HG03196 (cell line): ENCODE measurements around the gene ZBTB43.

Source experiments
- ATAC-seq: cut with Tn5 transposase; IDR thresholded peaks from one replicate; pipeline ENCODE4 v1.9.1; 2021; ENCODE audit not compliant: unreplicated experiment

The ZBTB43 gene

DNA sequence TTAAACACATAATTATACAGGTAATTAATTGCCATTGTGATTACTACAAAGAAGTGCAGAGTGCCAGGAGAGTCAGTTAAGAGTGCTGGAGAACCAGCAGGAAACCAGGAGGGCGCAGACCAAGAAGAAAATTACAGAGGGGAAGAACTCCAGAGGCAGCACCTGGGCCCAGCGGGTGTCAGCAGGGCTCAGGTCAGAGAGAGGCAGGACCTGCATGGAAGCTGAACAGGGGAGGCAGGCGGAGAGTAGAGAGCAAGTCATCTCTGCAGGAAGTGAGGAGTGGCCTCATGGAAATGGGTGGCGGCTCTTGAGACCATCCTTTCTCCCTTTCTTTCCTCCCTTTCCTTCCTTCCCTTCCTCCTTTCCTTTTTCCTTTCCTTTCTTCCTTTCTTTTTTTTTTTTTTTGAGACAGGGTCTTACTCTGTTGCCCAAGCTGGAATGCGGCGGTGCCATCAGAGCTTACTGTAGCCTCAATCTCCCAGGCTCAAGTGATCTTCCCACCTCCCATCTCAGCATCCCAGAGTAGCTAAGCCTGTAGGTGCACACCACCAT, 51.6 kb downstream of the ZBTB43 start:
- no peak for ATAC-seq

DNA sequence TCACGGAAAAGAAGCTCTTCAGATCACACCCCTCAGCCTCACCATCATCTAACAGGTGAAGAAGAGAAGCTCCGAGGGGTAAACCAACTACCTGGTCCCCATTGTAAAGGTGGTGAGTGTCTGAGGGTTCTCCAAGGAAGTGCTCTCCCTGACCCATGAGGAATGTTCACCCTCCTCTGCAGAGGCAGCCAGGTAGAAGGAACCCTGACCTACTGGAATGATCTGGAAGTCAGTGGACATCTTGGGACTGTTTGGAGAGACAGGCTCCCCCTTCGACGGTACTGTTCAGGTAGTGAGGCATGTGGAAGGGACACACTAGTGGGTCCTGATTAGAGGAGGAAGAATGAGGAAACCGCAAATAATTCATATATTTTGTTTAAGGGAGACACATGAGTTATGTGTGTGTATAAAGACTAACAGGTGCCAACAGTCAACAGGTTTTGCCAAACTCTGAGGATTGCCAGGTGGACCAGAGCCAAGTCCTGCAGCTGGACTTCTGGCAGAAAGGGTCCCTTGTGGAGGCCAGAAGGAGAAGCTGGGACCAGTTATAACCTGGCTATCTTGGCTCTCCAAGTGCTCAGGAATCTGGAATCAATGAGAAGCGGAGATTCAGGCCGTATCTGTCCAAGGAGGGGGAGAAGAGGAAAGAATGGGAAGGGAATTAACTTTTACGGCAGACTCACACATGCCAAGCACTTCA, 52.6 kb downstream of the ZBTB43 start:
- no peak for ATAC-seq

DNA sequence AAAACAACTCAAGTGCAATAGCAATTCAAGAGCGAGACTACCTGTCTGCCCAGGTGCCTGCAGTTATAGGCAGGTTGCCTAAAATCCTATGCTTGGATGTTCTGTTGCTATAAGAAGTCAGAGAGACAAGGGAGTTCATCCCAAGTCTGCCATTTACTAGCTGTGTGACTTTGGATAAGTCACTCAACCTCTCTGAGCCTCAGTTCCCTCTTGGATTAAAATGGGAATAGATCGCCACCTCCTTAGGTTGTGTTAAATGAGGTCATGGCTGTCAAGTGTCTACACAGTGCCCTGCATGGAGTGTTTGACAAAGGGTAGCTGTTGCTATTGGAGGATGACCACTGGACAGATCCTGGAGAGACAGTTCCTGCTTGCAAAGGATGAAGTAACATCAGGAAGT, 54.3 kb downstream of the ZBTB43 start:
- no peak for ATAC-seq

DNA sequence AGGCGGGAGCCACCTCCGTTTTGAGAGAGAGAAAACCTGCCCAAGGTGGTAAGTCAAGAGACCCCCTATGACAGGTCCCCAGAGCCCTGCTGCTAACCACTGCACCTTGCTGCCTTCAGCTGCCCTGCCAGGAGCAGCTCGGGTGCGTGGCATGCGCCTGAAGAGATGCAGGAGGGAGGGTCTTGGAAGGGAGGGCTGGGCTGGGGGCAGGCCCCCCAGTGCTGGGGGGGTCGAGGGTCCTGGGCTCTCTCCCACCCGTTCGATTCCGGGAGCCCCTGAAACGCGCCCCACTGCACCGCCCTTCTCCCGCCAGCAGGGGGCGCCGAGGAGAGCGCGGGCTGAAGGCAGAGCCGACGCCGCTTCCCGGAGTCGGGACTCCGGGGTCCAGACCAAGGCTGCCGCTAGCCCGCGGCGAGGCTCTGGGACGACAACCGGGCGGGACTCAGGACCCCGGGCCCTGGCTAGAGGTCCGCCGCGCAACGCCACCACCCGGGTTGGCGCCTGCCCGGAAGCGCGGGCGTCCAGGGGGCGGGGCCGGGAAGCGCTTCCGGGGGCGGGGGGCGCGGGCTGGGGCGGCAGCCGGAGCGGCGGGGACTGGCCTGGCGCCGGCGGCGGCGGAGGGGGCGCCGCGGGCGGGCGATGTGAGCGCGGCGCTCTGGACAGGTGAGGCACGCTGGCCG, 55.4 kb downstream of the ZBTB43 start, which contains the start of gene ZBTB34:
Gene ZBTB34, plus strand, starts transcription at position 563 of the 680 bp plus-strand sequence. CDS start 18,761 bp downstream, outside the sequence.
- ATAC-seq, result peak; percentile 66

DNA sequence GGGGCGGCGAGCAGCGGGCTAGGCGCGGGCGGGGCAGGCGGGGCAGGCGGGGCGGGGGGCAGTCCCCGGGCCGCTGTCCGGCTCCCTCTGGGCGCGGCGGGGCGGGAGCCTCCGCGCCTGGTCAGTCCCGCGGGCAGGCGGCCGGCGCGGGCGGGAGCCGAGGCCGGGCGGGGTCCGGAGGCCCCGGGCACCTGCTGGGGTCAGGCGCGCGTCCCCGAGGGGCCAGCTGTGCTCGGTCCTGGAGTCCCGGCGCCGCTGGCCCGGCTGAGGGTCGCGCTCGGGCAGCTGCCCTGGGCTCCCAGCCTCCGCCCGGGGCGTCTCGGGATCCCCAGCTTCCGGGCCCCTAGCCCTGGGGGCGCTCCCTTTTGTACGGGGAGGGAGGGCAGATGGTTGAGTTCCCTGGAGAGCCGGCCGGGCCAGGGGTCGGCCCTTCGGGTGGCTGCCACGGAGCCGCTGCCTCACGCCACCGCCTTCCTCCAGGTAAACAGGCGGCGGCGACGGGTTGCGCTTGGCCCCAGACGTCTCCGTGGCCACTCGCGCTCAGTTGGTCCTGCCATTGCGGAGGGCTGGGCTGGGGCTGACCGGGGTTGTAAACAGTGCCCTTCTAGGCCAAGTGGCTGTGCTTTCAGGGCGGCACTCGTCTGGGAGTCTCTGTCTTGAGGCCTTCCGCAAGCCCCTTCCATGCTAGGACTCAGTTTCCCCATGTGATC, 56.1 kb downstream of the ZBTB43 start:
- peak; percentile 18 for ATAC-seq

DNA sequence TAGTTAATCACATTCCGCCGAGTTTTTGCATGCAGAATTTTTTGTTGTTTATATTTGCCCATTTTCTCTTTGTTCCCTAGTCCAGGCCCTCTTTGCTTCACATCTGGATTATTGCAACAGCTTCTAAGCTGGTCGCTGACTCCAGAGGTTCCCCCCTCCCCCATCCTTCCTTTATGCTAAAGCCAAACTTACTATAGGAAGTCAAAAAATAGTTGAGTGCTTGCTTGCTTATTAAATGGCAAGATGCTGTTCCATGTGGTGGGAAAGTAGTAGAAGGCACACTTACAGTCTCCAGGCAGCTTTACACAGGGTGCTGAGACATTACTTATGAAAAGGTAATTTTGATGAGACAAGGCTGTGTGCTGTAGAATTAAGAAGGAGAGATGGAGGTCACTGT, 56.9 kb downstream of the ZBTB43 start:
- ATAC-seq, result no peak

DNA sequence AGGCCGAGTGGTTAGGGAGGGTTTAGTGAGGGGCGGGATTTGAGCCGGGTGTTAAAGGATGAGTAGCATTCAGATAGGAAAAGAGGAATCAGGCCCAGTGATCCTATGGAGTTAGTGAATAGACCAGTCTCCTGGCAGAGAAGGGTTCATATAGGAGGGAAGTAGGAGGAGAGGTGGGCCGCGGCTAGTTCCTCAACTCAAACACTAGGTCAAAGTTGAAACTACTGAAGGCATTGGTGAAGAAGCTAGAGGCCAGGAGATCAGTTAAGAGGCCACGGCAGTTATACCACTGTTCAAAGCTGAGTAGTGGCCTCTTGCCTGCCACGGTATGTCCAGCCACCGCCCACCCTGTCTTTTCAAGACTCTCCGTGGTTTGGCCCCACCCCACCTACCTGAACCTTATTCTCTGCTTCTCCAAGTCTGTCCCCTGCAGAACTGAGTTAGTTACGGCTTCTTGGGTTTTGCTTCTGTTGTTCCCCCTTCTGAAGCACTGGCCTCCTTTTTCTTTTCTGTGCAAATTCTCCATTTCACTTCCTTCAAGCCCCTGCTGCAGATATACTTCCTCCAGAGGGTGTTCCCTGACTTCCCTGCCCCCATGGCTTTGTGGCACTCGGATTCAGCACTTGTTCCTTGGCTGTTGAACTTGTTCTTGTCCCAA, 57.4 kb downstream of the ZBTB43 start:
- no peak for ATAC-seq

DNA sequence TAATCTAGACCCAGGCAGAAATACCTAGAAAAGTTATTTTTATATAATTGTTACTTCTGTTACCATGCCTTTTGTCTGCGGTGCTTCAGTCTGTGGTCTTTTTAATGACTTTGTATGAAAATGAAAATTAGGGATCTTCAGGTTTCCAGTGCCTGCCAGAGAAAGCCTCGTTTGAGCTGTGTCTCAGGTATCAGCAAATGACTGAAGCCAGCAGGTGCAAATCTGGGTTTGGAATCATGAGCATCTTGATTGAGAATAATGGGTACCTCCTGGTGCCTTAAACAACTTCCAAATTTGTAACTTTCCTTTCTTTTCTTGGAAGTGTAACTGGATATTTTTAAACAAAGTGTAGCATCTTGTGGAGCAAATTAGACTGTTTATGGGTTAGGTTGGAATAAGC, 59.9 kb downstream of the ZBTB43 start:
- ATAC-seq, result no peak

DNA sequence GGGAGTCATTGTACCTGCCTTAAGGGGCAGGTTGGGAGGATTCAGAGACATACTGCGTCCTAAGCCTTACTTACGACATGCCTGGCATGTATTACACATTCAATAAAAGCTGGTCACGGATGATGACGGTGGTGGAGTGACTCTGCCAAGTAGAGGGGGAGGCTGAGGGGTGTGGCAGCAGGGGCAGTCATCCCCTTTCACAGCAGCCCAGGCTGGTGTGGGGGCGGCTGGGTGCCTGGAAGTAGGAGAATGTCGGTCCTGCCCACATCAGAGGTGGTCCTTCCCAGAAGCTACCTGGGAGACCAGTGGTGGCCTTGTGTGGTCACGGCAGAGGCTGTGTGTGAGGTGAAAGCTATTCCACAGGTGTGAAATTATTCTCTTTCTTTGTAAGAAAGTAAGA, 64.5 kb downstream of the ZBTB43 start:
- no peak for ATAC-seq

DNA sequence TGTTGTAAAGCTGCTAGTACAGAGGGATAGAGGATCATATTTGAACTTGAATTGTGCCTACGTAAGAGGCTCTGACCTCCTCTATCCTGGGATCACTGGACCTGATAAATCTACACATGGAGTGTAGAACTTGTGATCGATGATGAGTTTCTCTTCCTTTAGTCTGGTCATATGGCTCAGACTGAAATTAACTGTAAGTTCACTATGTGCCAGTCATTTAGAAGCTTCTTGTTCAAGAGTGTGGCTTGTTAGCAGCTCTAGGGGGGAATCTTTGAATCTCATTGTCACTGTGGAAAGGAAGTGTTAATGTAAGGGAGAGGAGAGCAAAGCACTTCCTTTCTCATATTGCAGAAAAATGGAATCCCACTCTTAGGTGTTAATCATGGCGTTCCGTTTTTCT, 67.7 kb downstream of the ZBTB43 start:
- ATAC-seq, result no peak

DNA sequence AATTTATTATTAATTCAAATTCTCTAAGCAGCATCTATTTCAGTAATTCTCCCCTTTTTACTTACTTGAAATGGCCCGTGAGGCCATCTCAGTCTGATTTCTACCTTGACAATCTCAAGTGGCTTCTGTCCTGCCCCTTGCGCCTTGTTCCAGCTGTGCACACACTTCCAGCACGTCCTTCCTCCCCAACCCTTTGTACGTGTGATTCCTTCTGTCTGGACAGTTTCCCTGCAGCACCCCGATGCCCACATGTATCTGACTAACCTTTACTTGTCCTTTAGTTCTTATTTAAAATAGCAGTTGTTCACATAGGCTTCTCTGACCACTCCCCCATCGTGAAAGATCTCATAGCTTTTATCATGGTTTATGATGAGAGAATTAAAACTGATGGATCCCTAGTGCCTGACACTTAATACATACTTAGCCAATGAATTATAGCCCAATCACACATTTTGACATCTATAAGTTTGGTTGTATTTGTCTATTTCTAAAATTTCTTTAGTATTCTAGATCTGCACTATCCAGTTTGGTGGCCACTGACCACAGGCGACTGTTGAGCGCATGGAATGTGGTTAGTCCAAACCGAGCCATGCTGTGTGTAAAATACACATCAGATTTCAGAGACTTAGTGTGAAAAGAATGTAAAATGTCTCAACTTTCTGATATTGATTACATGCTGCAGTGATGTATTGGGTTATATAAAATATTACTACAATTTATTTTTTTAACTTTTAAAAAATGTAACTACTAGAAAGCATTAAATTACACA, 69.9 kb downstream of the ZBTB43 start:
- ATAC-seq, result no peak

DNA sequence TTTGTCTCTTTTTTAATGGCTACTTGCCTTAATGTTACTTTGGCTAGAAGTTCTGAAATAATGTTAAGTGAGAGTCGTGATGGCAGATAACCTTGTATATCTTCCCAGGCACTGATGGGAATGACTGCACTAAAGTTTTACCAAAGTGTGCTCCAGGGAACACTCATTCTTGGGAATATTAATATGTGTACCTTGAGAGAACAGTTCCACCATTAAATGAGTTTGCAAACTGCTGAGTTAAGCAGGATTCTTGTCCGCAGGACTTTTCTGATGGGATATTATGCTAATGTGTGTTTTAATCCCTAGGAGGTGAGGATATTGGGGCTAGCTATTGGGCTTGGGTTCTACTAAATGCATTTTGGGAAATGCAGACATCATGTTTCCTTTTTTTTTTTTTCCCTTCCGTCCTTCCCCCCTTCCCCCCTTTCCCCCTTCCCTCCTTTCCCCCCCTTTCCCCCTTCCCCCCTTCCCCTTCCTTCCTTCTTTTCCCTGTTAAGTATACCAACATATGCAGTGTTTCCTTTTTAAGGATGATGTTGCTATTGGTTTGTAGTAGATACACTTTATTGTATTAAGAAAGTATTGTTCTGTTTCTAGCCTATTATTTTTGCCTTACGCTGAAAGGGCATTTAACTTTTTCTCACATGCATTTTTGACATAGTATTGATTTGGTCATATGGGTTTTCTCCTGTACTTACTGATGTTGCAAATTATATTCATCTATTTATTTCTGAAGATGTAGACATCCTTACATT, 71.1 kb downstream of the ZBTB43 start:
- ATAC-seq, result no peak

DNA sequence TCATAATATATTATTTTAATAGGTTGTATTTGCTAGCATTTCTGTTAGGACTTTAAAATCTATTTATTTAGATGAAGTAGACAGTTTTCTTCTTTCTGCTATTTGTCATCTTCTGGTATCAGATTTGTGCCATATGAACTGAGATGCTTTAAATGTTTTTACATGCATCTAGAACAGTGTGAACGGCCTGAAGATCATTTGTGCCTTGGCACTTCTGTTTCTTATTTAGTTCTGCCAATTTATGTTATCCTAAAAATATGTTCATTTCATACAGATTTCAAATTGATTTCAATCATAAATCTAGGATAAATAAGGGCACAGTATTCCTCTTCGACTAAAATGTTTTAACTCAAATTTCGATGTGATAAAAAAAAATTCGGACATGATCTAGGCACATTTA, 71.7 kb downstream of the ZBTB43 start:
- no peak for ATAC-seq

DNA sequence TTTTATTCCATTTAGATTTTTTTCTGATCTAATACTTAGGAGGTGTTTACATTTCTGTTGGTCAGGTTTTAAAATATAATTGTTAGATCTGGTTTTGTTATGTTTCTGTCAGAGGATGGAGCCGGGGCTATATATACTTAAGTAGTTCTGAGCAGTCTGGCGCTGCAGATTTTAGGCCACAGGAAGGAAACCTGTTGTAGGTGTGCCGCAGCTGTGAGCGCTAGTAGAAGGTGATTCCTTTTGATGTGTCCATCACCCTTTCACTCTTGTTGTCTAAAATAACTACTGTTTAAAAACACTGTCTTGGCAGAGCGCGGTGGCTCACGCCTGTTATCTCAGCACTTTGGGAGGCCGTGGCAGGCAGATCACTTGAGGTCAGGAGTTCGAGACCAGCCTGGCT, 72.6 kb downstream of the ZBTB43 start:
- ATAC-seq, result no peak

DNA sequence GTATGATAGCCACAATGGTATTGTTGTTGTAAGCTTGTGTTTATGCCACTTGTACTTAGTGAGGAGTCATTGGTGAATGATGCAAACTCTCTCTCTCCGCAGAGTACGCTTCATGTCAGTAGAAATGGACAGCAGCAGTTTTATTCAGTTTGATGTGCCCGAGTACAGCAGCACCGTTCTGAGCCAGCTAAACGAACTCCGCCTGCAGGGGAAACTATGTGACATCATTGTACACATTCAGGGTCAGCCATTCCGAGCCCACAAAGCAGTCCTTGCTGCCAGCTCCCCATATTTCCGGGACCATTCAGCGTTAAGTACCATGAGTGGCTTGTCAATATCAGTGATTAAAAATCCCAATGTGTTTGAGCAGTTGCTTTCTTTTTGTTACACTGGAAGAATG, 74.4 kb downstream of the ZBTB43 start:
- ATAC-seq, result no peak

DNA sequence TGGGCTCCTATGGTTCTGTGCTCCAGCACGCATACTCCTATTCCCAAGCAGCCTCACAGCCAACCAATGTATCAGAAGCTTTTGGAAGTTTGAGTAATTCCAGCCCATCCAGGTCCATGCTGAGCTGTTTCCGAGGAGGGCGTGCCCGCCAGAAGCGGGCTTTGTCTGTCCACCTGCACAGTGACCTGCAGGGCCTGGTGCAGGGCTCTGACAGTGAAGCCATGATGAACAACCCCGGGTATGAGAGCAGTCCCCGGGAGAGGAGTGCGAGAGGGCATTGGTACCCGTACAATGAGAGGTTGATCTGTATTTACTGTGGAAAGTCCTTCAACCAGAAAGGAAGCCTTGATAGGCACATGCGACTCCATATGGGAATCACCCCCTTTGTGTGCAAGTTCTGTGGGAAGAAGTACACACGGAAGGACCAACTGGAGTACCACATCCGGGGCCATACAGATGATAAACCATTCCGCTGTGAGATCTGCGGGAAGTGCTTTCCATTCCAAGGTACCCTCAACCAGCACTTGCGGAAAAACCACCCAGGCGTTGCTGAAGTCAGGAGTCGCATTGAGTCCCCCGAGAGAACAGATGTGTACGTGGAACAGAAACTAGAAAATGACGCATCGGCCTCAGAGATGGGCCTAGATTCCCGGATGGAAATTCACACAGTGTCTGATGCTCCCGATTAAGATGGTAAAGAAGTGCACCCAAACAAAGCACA, 75.5 kb downstream of the ZBTB43 start:
- ATAC-seq, result no peak

DNA sequence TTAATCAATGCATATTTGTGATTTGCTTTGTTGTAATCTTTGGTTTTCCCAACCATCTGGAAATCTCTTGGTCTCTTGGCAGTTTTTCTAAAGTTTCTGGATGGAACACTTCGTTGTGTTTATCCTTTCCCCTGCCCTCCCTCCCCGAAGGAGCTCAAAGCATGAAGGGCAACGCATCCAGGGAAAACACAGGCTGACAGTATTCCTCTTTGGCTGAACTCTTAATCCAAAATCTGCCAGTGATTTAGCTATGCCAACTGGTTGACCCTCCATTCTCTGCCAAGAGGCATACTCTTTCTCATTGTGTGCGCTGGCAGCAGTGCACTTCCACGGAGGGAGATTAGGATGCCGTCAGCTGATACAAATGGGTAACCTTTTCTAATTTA, 76.1 kb downstream of the ZBTB43 start:
- ATAC-seq, result no peak

DNA sequence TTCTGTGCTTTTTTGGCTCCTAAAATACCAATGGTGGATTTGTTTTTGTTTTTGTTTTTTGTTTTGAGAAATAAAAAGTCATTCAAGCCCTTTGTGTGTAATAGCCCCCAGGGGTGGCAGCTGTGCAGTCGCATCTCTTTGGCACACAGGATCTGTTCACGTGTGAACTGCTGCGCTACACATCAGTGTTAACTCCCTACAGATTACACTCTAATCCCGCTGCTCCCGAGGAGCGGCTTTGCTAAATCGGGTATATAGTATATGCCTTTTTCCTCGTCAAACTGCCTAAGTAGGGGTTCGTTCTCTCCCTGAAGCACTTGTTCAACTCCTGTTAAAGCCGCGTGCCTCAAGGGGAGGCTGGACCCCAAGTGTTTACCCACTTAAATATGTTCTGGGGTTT, 77.9 kb downstream of the ZBTB43 start:
- no peak for ATAC-seq

DNA sequence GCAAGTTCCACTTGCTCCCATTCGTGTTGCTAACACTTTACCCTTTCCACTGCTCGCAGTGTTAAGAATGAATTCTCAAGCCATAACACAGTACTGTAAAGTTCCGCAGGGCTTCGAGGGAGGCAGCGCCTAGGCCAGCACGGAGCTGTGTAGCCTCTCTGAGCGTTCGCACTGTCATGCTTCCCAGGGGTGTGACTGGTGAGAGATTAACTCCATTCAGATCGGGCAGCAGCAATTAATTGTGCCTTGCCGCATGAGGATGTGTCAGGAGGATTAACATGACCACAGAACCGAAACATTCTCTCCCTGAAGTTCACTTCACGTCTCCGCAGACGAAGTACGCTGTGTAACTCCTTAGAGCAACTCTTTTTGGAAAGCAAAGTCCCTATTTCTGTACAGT, 78.8 kb downstream of the ZBTB43 start:
- ATAC-seq, result no peak
